ENCODE measurements around the gene OR13D1. TPM values are rescaled to one million over a fixed set of nuclear protein-coding genes. Genes with fewer than 3 reads are reported as not detected.
A peak's percentile ranks its signal among the peaks of the same experiment; 100 is the strongest.
"Not testable (repeated sequence)": the region's sequence is repeated elsewhere in the genome, so short reads cannot be mapped to it uniquely, and the experiment has no call there.

Gene OR13D1
- total RNA-seq, 1 experiment from 2014 or later, result not detected

- ChIA-PET POLR2A (ENCODE audit: unreplicated experiment) (no interaction called here), CTCF (interaction anchor here (0.6 kb wide), 1 partner anchor 1053 kb away, joined by 4 read pairs; no protein-coding TSS in a partner anchor)
- Histone ChIP-seq H2AFZ (no peak overlapping the region), H3K36me3 (ENCODE audit: low read depth) (no peaks in the 10 kb centered on the region), H3K9me2 (ENCODE audit: insufficient read depth) (no peaks in the 10 kb centered on the region), H3F3A (ENCODE audit: insufficient read depth, low read depth) (no peaks in the 10 kb centered on the region), H3K4me1 (replicated peaks; ENCODE audit: insufficient read depth) (no peaks in the 10 kb centered on the region), H3K9me3 (ENCODE audit: insufficient read depth, low read depth) (no peaks in the 10 kb centered on the region), H3K4me3 (no peak overlapping the region), H3K27me3 (ENCODE audit: insufficient read depth, low read depth) (no peaks in the 10 kb centered on the region), H3K79me2 (ENCODE audit: low read depth) (no peaks in the 10 kb centered on the region), H3K27ac (no peak overlapping the region), H3K4me2 (no peak overlapping the region), H4K20me1 (ENCODE audit: insufficient read depth) (no peaks in the 10 kb centered on the region)
- intact Hi-C loops (cut with micrococcal nuclease; ENCODE audit: unreplicated experiment), result loop anchor here (5.0 kb wide), 1 partner anchor 505 kb away; no protein-coding TSS in a partner anchor
- BruUV-seq (replicated peaks), result no TSS peak
- TF ChIP-seq CTCF (conservative IDR thresholded peaks at IDR 0.05) (peak; percentile 73), EZH2 (IDR thresholded peaks at IDR 0.05; ENCODE audit: low read depth) (no peak)
- DNase-seq, result peak in 1 of 2 experiments; percentile 38
Measured at GRCh38 chr9:104682642-104683041, 11.7 kb upstream of the OR13D1 start.

GRCh38 chr9:104686081-104686480, 8.2 kb upstream of the OR13D1 start:
- Histone ChIP-seq H3F3A (ENCODE audit: insufficient read depth, low read depth) (no peaks in the 10 kb centered on the region), H3K9me3 (ENCODE audit: insufficient read depth, low read depth) (no peaks in the 10 kb centered on the region), H3K27ac (no peak overlapping the region), H4K20me1 (ENCODE audit: insufficient read depth) (no peaks in the 10 kb centered on the region), H3K4me3 (no peak overlapping the region), H3K36me3 (ENCODE audit: low read depth) (no peaks in the 10 kb centered on the region), H3K79me2 (ENCODE audit: low read depth) (no peaks in the 10 kb centered on the region), H3K4me1 (replicated peaks; ENCODE audit: insufficient read depth) (no peaks in the 10 kb centered on the region), H3K4me2 (no peak overlapping the region), H2AFZ (peak overlapping the region; percentile 28; the same call in 1 of the 2 replicates), H3K9me2 (ENCODE audit: insufficient read depth) (no peaks in the 10 kb centered on the region), H3K27me3 (ENCODE audit: insufficient read depth, low read depth) (no peaks in the 10 kb centered on the region)
- no peak for DNase-seq
- ChIA-PET POLR2A (ENCODE audit: unreplicated experiment) (no interaction called here), CTCF (no interaction called here)
- TF ChIP-seq CTCF (conservative IDR thresholded peaks at IDR 0.05) (no peak), EZH2 (IDR thresholded peaks at IDR 0.05; ENCODE audit: low read depth) (no peak)
- intact Hi-C loops (cut with micrococcal nuclease; ENCODE audit: unreplicated experiment), result no loop called here
- BruUV-seq (replicated peaks), result no TSS peak

- no TSS peak for BruUV-seq (replicated peaks)
- no peaks in the 10 kb centered on the region for H3K4me1 ChIP-seq (replicated peaks; ENCODE audit: insufficient read depth)
- no peak for DNase-seq
- no peaks in the 10 kb centered on the region for H3K27me3 ChIP-seq (ENCODE audit: insufficient read depth, low read depth)
- intact Hi-C loops (cut with micrococcal nuclease; ENCODE audit: unreplicated experiment), result no loop called here
- H3F3A ChIP-seq (ENCODE audit: insufficient read depth, low read depth), result no peaks in the 10 kb centered on the region
- no peak overlapping the region for H2AFZ ChIP-seq
- no peak for TF ChIP-seq CTCF (conservative IDR thresholded peaks at IDR 0.05)
- no peaks in the 10 kb centered on the region for H3K79me2 ChIP-seq (ENCODE audit: low read depth)
- ChIA-PET POLR2A (ENCODE audit: unreplicated experiment) (no interaction called here), CTCF (no interaction called here)
- no peaks in the 10 kb centered on the region for H3K36me3 ChIP-seq (ENCODE audit: low read depth)
- H3K27ac ChIP-seq, result no peak overlapping the region
- H4K20me1 ChIP-seq (ENCODE audit: insufficient read depth), result no peaks in the 10 kb centered on the region; the same call in 1 of the 2 replicates
- H3K9me3 ChIP-seq (ENCODE audit: insufficient read depth, low read depth), result no peaks in the 10 kb centered on the region
- H3K4me2 ChIP-seq, result no peak overlapping the region
- H3K4me3 ChIP-seq, result no peak overlapping the region
- H3K9me2 ChIP-seq (ENCODE audit: insufficient read depth), result no peaks in the 10 kb centered on the region
Measured at GRCh38 chr9:104700306-104700705, 6.0 kb downstream of the OR13D1 start.

- H3K4me2 ChIP-seq; H3K9me2 ChIP-seq (ENCODE audit: insufficient read depth); H3K36me3 ChIP-seq (ENCODE audit: low read depth); H3K4me3 ChIP-seq; H3K9me3 ChIP-seq (ENCODE audit: insufficient read depth, low read depth); H2AFZ ChIP-seq; H3K4me1 ChIP-seq (replicated peaks; ENCODE audit: insufficient read depth); H3K79me2 ChIP-seq (ENCODE audit: low read depth); H3F3A ChIP-seq (ENCODE audit: insufficient read depth, low read depth); DNase-seq; H3K27me3 ChIP-seq (ENCODE audit: insufficient read depth, low read depth); H3K27ac ChIP-seq; BruUV-seq (replicated peaks); H4K20me1 ChIP-seq (ENCODE audit: insufficient read depth); CTCF ChIA-PET; intact Hi-C loops (cut with micrococcal nuclease; ENCODE audit: unreplicated experiment); POLR2A ChIA-PET (ENCODE audit: unreplicated experiment): not testable (repeated sequence)
Measured at GRCh38 chr9:104708737-104709136, 14.4 kb downstream of the OR13D1 start.

Data from PC-9 (cell line).